DND-41 (cell line): Measurements from ENCODE around the gene TMLHE.

ENCODE experiments used
- ATAC-seq: fragments of 200-7000 bp; cut with Tn5 transposase; 3 replicates; pipeline ENCODE4 v1.9.1; 2021; ENCODE audit warnings: low read depth; ENCODE audit not compliant: insufficient read depth
- DNase-seq: peaks from one replicate; pipeline ENCODE4 v3.0.0-alpha.2; 2020
- H2AFZ ChIP-seq: 2 replicates; pipeline ENCODE4 v1.6.0; 2012; ENCODE audit warnings: low read depth, low read length
- H3K27ac ChIP-seq: 2 replicates; pipeline ENCODE4 v1.5.1; 2012; ENCODE audit warnings: low read length, inconsistent platforms
- H3K27me3 ChIP-seq: fragments of 200-600 bp; sonication (generic); 2 replicates; pipeline ENCODE4 v1.6.0; 2012; ENCODE audit warnings: low read length, mild to moderate bottlenecking, inconsistent platforms; ENCODE audit not compliant: insufficient read depth, poor library complexity
- H3K36me3 ChIP-seq: 2 replicates; pipeline ENCODE4 v1.5.1; 2012; ENCODE audit warnings: low read length, inconsistent platforms; ENCODE audit not compliant: insufficient read depth
- H3K4me1 ChIP-seq: 2 replicates; pipeline ENCODE4 v1.5.1; 2012; ENCODE audit warnings: mild to moderate bottlenecking, low read length; ENCODE audit not compliant: insufficient read depth
- H3K4me2 ChIP-seq: 2 replicates; pipeline ENCODE4 v1.6.0; 2012; ENCODE audit warnings: mild to moderate bottlenecking, moderate library complexity, low read length, inconsistent platforms; ENCODE audit not compliant: insufficient read depth
- H3K4me3 ChIP-seq, 2 experiments: fragments of 200-600 bp in 1 of 2; shearing (Covaris generic) in 1 of 2; 2 replicates each; pipeline ENCODE4 v1.5.1; 2012 to 2016; ENCODE audit warnings: inconsistent platforms in 2 of 2, low read length in 2 of 2, mild to moderate bottlenecking in 2 of 2, low read depth in 1 of 2, moderate library complexity in 1 of 2
- H3K79me2 ChIP-seq: 2 replicates; pipeline ENCODE4 v1.6.0; 2012; ENCODE audit warnings: low read length, inconsistent platforms; ENCODE audit not compliant: insufficient read depth
- H3K9ac ChIP-seq: 2 replicates; pipeline ENCODE4 v1.6.0; 2012; ENCODE audit warnings: low read depth, mild to moderate bottlenecking, inconsistent platforms, low read length, moderate library complexity
- H3K9me3 ChIP-seq: 2 replicates; pipeline ENCODE4 v1.5.1; 2012; ENCODE audit warnings: low read length, moderate library complexity, mild to moderate bottlenecking, inconsistent platforms; ENCODE audit not compliant: insufficient read depth, severe bottlenecking
- H4K20me1 ChIP-seq: 2 replicates; pipeline ENCODE4 v1.6.0; 2012; ENCODE audit warnings: low read length; ENCODE audit not compliant: insufficient read depth
- EZH2 ChIP-seq: IDR thresholded peaks from 3 replicates; pipeline ENCODE4 v1.6.1; 2012; ENCODE audit warnings: borderline replicate concordance, low read depth, mild to moderate bottlenecking, moderate library complexity, low read length, inconsistent platforms; ENCODE audit not compliant: severe bottlenecking
- TF ChIP-seq, protein P1 (sequence below): IDR thresholded peaks from 2 replicates; pipeline ENCODE4 v1.5.1; 2012; ENCODE audit warnings: borderline replicate concordance, low read length, moderate library complexity, mild to moderate bottlenecking; ENCODE audit not compliant: poor library complexity, severe bottlenecking; ENCODE audit errors: extremely low read depth

Gene TMLHE

DNA sequence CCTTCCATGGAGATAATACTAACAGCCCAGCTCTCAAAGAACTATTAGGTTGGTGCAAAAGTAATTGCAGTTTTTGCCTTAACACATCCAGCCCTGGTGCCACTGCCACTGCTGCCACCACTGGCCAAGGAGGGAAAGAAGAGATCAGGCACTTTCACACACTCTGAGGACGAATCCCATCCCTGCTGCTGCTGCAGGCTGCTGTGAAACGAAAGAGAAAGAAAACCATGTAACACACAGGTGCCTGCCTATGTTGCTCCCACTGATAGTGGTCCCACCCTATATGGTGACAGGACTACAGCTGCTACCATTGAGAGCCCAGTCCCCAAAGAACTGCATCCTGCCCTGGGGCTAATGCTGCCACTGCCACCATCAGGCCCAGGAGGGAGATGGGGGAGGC is 35.1 kb downstream of the TMLHE start:
- no peaks in the 10 kb centered on the region for H3K36me3 ChIP-seq
- H3K27ac ChIP-seq = peak overlapping the region; percentile 57
- TF ChIP-seq, protein P1, sequence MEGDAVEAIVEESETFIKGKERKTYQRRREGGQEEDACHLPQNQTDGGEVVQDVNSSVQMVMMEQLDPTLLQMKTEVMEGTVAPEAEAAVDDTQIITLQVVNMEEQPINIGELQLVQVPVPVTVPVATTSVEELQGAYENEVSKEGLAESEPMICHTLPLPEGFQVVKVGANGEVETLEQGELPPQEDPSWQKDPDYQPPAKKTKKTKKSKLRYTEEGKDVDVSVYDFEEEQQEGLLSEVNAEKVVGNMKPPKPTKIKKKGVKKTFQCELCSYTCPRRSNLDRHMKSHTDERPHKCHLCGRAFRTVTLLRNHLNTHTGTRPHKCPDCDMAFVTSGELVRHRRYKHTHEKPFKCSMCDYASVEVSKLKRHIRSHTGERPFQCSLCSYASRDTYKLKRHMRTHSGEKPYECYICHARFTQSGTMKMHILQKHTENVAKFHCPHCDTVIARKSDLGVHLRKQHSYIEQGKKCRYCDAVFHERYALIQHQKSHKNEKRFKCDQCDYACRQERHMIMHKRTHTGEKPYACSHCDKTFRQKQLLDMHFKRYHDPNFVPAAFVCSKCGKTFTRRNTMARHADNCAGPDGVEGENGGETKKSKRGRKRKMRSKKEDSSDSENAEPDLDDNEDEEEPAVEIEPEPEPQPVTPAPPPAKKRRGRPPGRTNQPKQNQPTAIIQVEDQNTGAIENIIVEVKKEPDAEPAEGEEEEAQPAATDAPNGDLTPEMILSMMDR = peak; percentile 54
- no peak for TF ChIP-seq EZH2
- H3K9me3 ChIP-seq = no peaks in the 10 kb centered on the region
- peak overlapping the region; percentile 56 for H3K4me2 ChIP-seq
- 0 out of 2 replicates have a peak overlapping the region, but pooled peaks have one; percentile 24 for H3K9ac ChIP-seq
- peak; percentile 72 for DNase-seq
- no peaks in the 10 kb centered on the region for H3K27me3 ChIP-seq
- peaks cover 8% of the 10 kb centered on the region; the same call in 1 of the 2 replicates for H4K20me1 ChIP-seq
- H3K4me3 ChIP-seq = peak overlapping the region in 1 of 2 experiments; percentile 12; a peak in 1 of 4 replicates
- peak; percentile 98 for ATAC-seq
- H2AFZ ChIP-seq = no peak overlapping the region
- peaks cover 19% of the 10 kb centered on the region for H3K4me1 ChIP-seq
- peaks cover 53% of the 10 kb centered on the region for H3K79me2 ChIP-seq

DNA sequence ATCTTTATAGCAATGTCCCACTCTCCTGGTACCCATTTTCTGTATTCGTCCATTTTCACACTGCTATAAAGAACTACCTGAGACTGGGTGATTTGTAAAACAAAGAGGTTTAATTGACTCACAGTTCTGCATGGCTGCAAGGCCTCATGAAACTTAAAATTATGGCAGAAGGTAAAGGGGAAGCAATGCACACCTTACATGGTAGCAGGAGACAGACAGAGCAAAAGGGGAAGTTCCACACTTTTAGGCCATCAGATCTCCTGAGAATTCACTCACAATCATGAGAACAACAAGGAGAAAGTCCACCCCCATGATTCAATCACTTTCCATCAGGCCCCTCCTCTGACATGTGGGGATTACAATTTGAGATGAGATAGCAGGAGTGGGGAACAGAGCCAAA is 49.7 kb downstream of the TMLHE start:
- no peak overlapping the region for H3K27ac ChIP-seq
- no peaks in the 10 kb centered on the region for H4K20me1 ChIP-seq
- H3K4me1 ChIP-seq = no peaks in the 10 kb centered on the region
- TF ChIP-seq, protein P1 = no peak
- no peak for TF ChIP-seq EZH2
- no peaks in the 10 kb centered on the region for H3K36me3 ChIP-seq
- DNase-seq (no peak), ATAC-seq (no peak)
- no peaks in the 10 kb centered on the region for H3K27me3 ChIP-seq
- no peak overlapping the region for H2AFZ ChIP-seq
- no peak overlapping the region for H3K4me2 ChIP-seq
- H3K79me2 ChIP-seq = 0 out of 2 replicates have a peak, but pooled peaks cover 4% of the 10 kb centered on the region
- H3K4me3 ChIP-seq = no peak overlapping the region
- H3K9me3 ChIP-seq = no peaks in the 10 kb centered on the region
- H3K9ac ChIP-seq = no peak overlapping the region

DNA sequence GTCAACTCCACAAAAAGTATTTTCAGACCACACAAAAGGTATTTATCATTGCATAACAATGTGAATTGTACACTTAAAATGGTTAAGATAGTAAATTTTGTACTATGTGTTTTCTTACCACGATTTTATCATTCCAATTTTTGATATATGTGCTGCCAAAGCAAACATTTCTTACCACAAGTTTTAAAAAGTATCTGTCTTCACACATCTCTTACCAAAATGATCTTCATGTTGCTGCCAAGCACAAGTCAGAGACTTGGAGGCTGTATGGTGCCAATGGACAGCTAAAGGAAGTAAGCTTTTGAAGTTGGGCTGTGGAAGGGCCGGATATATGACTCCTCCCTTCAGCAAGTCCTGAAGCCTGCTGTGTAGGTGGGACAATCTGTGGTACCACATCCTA is 67.9 kb downstream of the TMLHE start:
- no peaks in the 10 kb centered on the region for H3K4me1 ChIP-seq
- no peak overlapping the region for H2AFZ ChIP-seq
- H3K27ac ChIP-seq = no peak overlapping the region
- H3K4me2 ChIP-seq = no peak overlapping the region
- H3K27me3 ChIP-seq = no peaks in the 10 kb centered on the region
- H3K4me3 ChIP-seq = no peak overlapping the region
- H3K79me2 ChIP-seq = no peaks in the 10 kb centered on the region
- H3K36me3 ChIP-seq = peaks cover 35% of the 10 kb centered on the region
- H3K9ac ChIP-seq = no peak overlapping the region
- no peaks in the 10 kb centered on the region for H4K20me1 ChIP-seq
- ATAC-seq (no peak), DNase-seq (no peak)
- TF ChIP-seq, protein P1 = no peak
- TF ChIP-seq EZH2 = no peak
- H3K9me3 ChIP-seq = peaks cover 6% of the 10 kb centered on the region

DNA sequence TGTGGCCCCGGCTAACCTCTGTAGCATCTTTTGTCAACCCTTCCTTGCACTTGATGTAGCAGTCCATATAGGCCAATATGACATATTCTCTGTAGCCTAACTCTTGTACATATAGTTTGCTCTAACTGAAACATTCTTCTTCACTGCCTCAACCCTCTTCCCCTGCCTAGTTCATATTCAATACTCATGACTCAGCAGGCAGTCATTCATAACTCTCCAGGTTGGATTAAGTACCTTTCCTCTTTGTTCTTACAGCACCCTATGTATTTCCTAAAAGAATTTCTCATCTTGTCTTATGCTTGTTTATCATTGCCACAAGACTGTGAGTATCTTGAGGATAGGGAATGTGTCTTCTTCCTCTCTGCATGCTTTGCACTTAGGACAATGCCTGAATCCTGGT is 76.9 kb downstream of the TMLHE start:
- Histone ChIP-seq H3K9me3 (no peaks in the 10 kb centered on the region), H3K9ac (no peak overlapping the region), H3K4me3 (no peak overlapping the region), H3K36me3 (no peaks in the 10 kb centered on the region), H3K4me1 (no peaks in the 10 kb centered on the region), H4K20me1 (no peaks in the 10 kb centered on the region), H3K27me3 (no peaks in the 10 kb centered on the region), H3K27ac (no peak overlapping the region), H3K79me2 (no peaks in the 10 kb centered on the region), H2AFZ (no peak overlapping the region), H3K4me2 (no peak overlapping the region)
- TF ChIP-seq, protein P1 = no peak
- no peak for TF ChIP-seq EZH2
- DNase-seq (no peak), ATAC-seq (no peak)
